ENCODE results near the gene CCDC40. TPM values are rescaled to one million over a fixed set of nuclear protein-coding genes. Genes with fewer than 3 reads are reported as not detected.
A peak's percentile ranks its signal among the peaks of the same experiment; 100 is the strongest.

CCDC40 gene
- total RNA-seq, 1 experiment from 2014 or later, result 0.59 TPM

- no peak for DNase-seq (ENCODE audit: low spot score)
Observed at GRCh38 chr17:80047176-80047575, 10.7 kb downstream of the CCDC40 start.

GRCh38 chr17:80049986-80050385, 13.5 kb downstream of the CCDC40 start:
- DNase-seq (ENCODE audit: low spot score), result no peak

GRCh38 chr17:80050706-80051105, 14.3 kb downstream of the CCDC40 start:
- DNase-seq (ENCODE audit: low spot score), result no peak

GRCh38 chr17:80051681-80052080, 15.2 kb downstream of the CCDC40 start:
- no peak for DNase-seq (ENCODE audit: low spot score)

- DNase-seq (ENCODE audit: low spot score), result no peak
Observed at GRCh38 chr17:80053102-80053501, 16.7 kb downstream of the CCDC40 start.

- DNase-seq (ENCODE audit: low spot score), result no peak
Observed at GRCh38 chr17:80055597-80055996, 19.2 kb downstream of the CCDC40 start.

- DNase-seq (ENCODE audit: low spot score), result no peak
Observed at GRCh38 chr17:80058311-80058955, 22.0 kb downstream of the CCDC40 start.

GRCh38 chr17:80060644-80061043, 24.2 kb downstream of the CCDC40 start:
- DNase-seq (ENCODE audit: low spot score), result no peak

- no peak for DNase-seq (ENCODE audit: low spot score)
Observed at GRCh38 chr17:80061421-80061820, 25.0 kb downstream of the CCDC40 start.

- DNase-seq (ENCODE audit: low spot score), result peak; percentile 75
Observed at GRCh38 chr17:80063830-80064585, 27.6 kb downstream of the CCDC40 start.

GRCh38 chr17:80064696-80065095, 28.3 kb downstream of the CCDC40 start:
- DNase-seq (ENCODE audit: low spot score), result no peak

- DNase-seq (ENCODE audit: low spot score), result no peak
Observed at GRCh38 chr17:80065478-80066170, 29.2 kb downstream of the CCDC40 start.

- no peak for DNase-seq (ENCODE audit: low spot score)
Observed at GRCh38 chr17:80067393-80067986, 31.0 kb downstream of the CCDC40 start.

- DNase-seq (ENCODE audit: low spot score), result no peak
Observed at GRCh38 chr17:80068301-80069222, 32.1 kb downstream of the CCDC40 start.

- no peak for DNase-seq (ENCODE audit: low spot score)
Observed at GRCh38 chr17:80070375-80071115, 34.1 kb downstream of the CCDC40 start.

- peak; percentile 31 for DNase-seq (ENCODE audit: low spot score)
Observed at GRCh38 chr17:80071116-80071841, 34.8 kb downstream of the CCDC40 start.

- DNase-seq (ENCODE audit: low spot score), result no peak
Observed at GRCh38 chr17:80072410-80072809, 36.0 kb downstream of the CCDC40 start.

GRCh38 chr17:80080081-80080480, 43.6 kb downstream of the CCDC40 start:
- no peak for DNase-seq (ENCODE audit: low spot score)

- DNase-seq (ENCODE audit: low spot score), result no peak
Observed at GRCh38 chr17:80081596-80081995, 45.2 kb downstream of the CCDC40 start.
